SK-N-SH treated with all-trans-retinoic acid at 6 μM for 48 hours (cell line): ENCODE data around the gene VSNL1.

Source experiments
- ATAC-seq: fragments of 200-7000 bp; cut with Tn5 transposase; 3 replicates; pipeline ENCODE4 v1.9.1; 2020; ENCODE audit warnings: mild to moderate bottlenecking, moderate library complexity
- ARNTL ChIP-seq: fragments of 450-650 bp; formaldehyde crosslinking; IDR thresholded peaks from 2 replicates; pipeline ENCODE4 v1.5.0; 2020; ENCODE audit warnings: low read depth, mild to moderate bottlenecking, moderate library complexity, borderline replicate concordance
- BACH2 ChIP-seq: fragments of 250-450 bp; sonication (Bioruptor Pico); IDR thresholded peaks from 2 replicates; pipeline ENCODE4 v1.9.0; 2021; ENCODE audit warnings: mild to moderate bottlenecking, borderline replicate concordance
- CSDC2 ChIP-seq: fragments of 250-450 bp; sonication (Bioruptor Pico); IDR thresholded peaks from 2 replicates; pipeline ENCODE4 v1.5.0; 2020; ENCODE audit warnings: mild to moderate bottlenecking, moderate library complexity
- ESRRG ChIP-seq: fragments of 250-450 bp; sonication (Bioruptor Pico); IDR thresholded peaks from 2 replicates; pipeline ENCODE4 v1.6.1; 2021; ENCODE audit warnings: mild to moderate bottlenecking
- GLIS3 ChIP-seq: fragments of 250-450 bp; sonication (Bioruptor Pico); IDR thresholded peaks from 2 replicates; pipeline ENCODE4 v1.5.0; 2020; ENCODE audit warnings: mild to moderate bottlenecking, moderate library complexity
- ISL1 ChIP-seq: fragments of 250-450 bp; sonication (Bioruptor Pico); IDR thresholded peaks from 2 replicates; pipeline ENCODE4 v2.1.2; 2022; ENCODE audit warnings: mild to moderate bottlenecking, moderate library complexity
- OSR1 ChIP-seq: fragments of 250-450 bp; sonication (Bioruptor Pico); IDR thresholded peaks from 2 replicates; pipeline ENCODE4 v1.8.0; 2022; ENCODE audit warnings: moderate library complexity, mild to moderate bottlenecking, inconsistent platforms
- PPARA ChIP-seq: fragments of 250-450 bp; sonication (Bioruptor Pico); IDR thresholded peaks from 2 replicates; pipeline ENCODE4 v1.5.0; 2020; ENCODE audit warnings: mild to moderate bottlenecking, borderline replicate concordance
- RARB ChIP-seq: fragments of 250-450 bp; sonication (Bioruptor Pico); IDR thresholded peaks from 2 replicates; pipeline ENCODE4 v1.8.0; 2021; ENCODE audit warnings: mild to moderate bottlenecking, moderate library complexity
- SNAI2 ChIP-seq: fragments of 250-450 bp; sonication (Bioruptor Pico); IDR thresholded peaks from 2 replicates; pipeline ENCODE4 v1.5.0; 2020; ENCODE audit warnings: mild to moderate bottlenecking, moderate library complexity
- TCF4 ChIP-seq: fragments of 250-450 bp; sonication (Bioruptor Pico); IDR thresholded peaks from 2 replicates; pipeline ENCODE4 v1.8.0; 2021; ENCODE audit warnings: mild to moderate bottlenecking, moderate library complexity, borderline replicate concordance
- TOX ChIP-seq: fragments of 250-450 bp; sonication (Bioruptor Pico); IDR thresholded peaks from 2 replicates; pipeline ENCODE4 v1.8.0; 2021; ENCODE audit warnings: mild to moderate bottlenecking, moderate library complexity, borderline replicate concordance
- ZC3H10 ChIP-seq: fragments of 250-450 bp; sonication (Bioruptor Pico); IDR thresholded peaks from 2 replicates; pipeline ENCODE4 v1.5.1; 2021; ENCODE audit warnings: mild to moderate bottlenecking, moderate library complexity
- ZFP3 ChIP-seq: fragments of 250-450 bp; sonication (Bioruptor Pico); IDR thresholded peaks from 2 replicates; pipeline ENCODE4 v1.5.0; 2020; ENCODE audit warnings: mild to moderate bottlenecking, moderate library complexity
- ZFP30 ChIP-seq: fragments of 450-650 bp; formaldehyde crosslinking; IDR thresholded peaks from 2 replicates; pipeline ENCODE4 v1.5.0; 2022; ENCODE audit warnings: mild to moderate bottlenecking, moderate library complexity
- ZNF565 ChIP-seq: fragments of 450-650 bp; formaldehyde crosslinking; conservative IDR thresholded peaks from 2 replicates; pipeline ENCODE4 v1.5.0; 2020; ENCODE audit warnings: low read depth, mild to moderate bottlenecking, moderate library complexity
- ZNF70 ChIP-seq: fragments of 450-650 bp; formaldehyde crosslinking; IDR thresholded peaks from 2 replicates; pipeline ENCODE4 v1.5.0; 2020; ENCODE audit warnings: mild to moderate bottlenecking, moderate library complexity
- ZNF8 ChIP-seq: fragments of 450-650 bp; formaldehyde crosslinking; IDR thresholded peaks from 2 replicates; pipeline ENCODE4 v1.5.0; 2020; ENCODE audit warnings: mild to moderate bottlenecking, moderate library complexity
- TF ChIP-seq, protein P1 (sequence below): fragments of 250-450 bp; sonication (Bioruptor Pico); IDR thresholded peaks from 2 replicates; pipeline ENCODE4 v1.8.0; 2020; ENCODE audit warnings: mild to moderate bottlenecking, moderate library complexity, borderline replicate concordance
- TF ChIP-seq, protein P2 (sequence below): fragments of 250-450 bp; sonication (Bioruptor Pico); IDR thresholded peaks from 2 replicates; pipeline ENCODE4 v1.5.1; 2020; ENCODE audit warnings: low read depth, mild to moderate bottlenecking, moderate library complexity
- TF ChIP-seq, protein P3 (sequence below): fragments of 250-450 bp; sonication (Bioruptor Pico); IDR thresholded peaks from 2 replicates; pipeline ENCODE4 v1.5.1; 2021; ENCODE audit warnings: mild to moderate bottlenecking, moderate library complexity
- TF ChIP-seq, protein P4 (sequence below): fragments of 250-450 bp; sonication (Bioruptor Pico); IDR thresholded peaks from 2 replicates; pipeline ENCODE4 v1.5.0; 2020; ENCODE audit warnings: mild to moderate bottlenecking, moderate library complexity
- TF ChIP-seq, protein P5 (sequence below): fragments of 250-450 bp; sonication (Bioruptor Pico); IDR thresholded peaks from 2 replicates; pipeline ENCODE4 v1.8.0; 2021; ENCODE audit warnings: low read depth, mild to moderate bottlenecking, moderate library complexity, borderline replicate concordance

Gene VSNL1

DNA sequence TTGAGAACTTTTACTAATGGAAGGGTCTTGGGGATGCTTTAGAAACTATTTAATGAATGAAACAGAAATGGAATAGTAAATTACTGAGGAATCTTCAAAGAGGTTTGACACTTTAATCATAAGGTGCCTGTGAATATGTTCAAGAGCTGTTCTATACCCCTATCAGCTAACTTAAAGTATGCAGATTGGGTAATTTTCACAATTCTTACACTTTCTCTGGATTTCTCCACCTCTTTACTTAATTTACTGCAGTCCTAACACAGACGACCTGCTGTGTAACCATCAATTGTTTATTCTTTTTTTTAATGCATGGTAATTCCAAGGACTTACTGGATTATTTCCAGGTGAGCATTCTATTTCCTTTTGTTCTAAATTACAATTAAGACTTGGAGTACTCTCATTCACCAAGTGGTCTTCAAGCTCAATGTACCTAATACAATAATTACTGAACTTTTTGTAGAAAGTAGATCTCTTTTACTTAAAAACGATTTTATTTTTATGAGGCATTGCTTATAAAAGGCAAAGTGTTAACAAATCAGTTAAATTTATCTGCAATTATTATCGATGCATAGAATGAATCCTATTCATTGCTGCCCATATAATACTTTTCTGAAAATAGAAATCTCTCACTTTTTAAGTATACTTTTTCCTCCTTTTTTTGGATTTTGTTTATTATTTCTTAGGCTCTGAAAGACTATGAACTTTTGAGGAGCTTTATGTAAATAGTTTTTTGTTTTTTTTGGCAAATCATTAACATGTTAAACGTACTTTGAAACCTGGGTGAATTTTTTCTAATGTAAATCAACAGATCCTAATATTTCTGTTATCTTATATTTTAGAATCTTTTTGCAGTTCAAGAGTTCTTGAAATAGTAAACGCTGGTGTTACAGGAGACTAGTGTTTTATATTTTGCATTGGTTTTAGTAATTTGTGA lies 5.5 kb downstream of the VSNL1 start:
- TF ChIP-seq, protein P1, sequence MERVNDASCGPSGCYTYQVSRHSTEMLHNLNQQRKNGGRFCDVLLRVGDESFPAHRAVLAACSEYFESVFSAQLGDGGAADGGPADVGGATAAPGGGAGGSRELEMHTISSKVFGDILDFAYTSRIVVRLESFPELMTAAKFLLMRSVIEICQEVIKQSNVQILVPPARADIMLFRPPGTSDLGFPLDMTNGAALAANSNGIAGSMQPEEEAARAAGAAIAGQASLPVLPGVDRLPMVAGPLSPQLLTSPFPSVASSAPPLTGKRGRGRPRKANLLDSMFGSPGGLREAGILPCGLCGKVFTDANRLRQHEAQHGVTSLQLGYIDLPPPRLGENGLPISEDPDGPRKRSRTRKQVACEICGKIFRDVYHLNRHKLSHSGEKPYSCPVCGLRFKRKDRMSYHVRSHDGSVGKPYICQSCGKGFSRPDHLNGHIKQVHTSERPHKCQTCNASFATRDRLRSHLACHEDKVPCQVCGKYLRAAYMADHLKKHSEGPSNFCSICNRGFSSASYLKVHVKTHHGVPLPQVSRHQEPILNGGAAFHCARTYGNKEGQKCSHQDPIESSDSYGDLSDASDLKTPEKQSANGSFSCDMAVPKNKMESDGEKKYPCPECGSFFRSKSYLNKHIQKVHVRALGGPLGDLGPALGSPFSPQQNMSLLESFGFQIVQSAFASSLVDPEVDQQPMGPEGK = no peak
- TF ChIP-seq ZC3H10 (CRISPR knock-in tag) (no peak), GLIS3 (CRISPR knock-in tag) (no peak), PPARA (CRISPR knock-in tag) (no peak), TCF4 (no peak), SNAI2 (CRISPR knock-in tag) (no peak), ZFP30 (CRISPR knock-in tag) (no peak), BACH2 (no peak), ARNTL (CRISPR knock-in tag) (no peak), OSR1 (CRISPR knock-in tag) (no peak), ZFP3 (CRISPR knock-in tag) (no peak), RARB (no peak), ZNF70 (CRISPR knock-in tag) (no peak), ZNF8 (CRISPR knock-in tag) (no peak), ISL1 (CRISPR knock-in tag) (no peak), ZNF565 (CRISPR knock-in tag) (no peak)
- TF ChIP-seq, protein P2, sequence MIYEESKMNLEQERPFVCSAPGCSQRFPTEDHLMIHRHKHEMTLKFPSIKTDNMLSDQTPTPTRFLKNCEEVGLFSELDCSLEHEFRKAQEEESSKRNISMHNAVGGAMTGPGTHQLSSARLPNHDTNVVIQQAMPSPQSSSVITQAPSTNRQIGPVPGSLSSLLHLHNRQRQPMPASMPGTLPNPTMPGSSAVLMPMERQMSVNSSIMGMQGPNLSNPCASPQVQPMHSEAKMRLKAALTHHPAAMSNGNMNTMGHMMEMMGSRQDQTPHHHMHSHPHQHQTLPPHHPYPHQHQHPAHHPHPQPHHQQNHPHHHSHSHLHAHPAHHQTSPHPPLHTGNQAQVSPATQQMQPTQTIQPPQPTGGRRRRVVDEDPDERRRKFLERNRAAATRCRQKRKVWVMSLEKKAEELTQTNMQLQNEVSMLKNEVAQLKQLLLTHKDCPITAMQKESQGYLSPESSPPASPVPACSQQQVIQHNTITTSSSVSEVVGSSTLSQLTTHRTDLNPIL (CRISPR knock-in tag) = no peak
- TF ChIP-seq, protein P3, sequence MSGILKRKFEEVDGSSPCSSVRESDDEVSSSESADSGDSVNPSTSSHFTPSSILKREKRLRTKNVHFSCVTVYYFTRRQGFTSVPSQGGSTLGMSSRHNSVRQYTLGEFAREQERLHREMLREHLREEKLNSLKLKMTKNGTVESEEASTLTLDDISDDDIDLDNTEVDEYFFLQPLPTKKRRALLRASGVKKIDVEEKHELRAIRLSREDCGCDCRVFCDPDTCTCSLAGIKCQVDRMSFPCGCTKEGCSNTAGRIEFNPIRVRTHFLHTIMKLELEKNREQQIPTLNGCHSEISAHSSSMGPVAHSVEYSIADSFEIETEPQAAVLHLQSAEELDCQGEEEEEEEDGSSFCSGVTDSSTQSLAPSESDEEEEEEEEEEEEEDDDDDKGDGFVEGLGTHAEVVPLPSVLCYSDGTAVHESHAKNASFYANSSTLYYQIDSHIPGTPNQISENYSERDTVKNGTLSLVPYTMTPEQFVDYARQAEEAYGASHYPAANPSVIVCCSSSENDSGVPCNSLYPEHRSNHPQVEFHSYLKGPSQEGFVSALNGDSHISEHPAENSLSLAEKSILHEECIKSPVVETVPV (CRISPR knock-in tag) = no peak
- TF ChIP-seq, protein P4, sequence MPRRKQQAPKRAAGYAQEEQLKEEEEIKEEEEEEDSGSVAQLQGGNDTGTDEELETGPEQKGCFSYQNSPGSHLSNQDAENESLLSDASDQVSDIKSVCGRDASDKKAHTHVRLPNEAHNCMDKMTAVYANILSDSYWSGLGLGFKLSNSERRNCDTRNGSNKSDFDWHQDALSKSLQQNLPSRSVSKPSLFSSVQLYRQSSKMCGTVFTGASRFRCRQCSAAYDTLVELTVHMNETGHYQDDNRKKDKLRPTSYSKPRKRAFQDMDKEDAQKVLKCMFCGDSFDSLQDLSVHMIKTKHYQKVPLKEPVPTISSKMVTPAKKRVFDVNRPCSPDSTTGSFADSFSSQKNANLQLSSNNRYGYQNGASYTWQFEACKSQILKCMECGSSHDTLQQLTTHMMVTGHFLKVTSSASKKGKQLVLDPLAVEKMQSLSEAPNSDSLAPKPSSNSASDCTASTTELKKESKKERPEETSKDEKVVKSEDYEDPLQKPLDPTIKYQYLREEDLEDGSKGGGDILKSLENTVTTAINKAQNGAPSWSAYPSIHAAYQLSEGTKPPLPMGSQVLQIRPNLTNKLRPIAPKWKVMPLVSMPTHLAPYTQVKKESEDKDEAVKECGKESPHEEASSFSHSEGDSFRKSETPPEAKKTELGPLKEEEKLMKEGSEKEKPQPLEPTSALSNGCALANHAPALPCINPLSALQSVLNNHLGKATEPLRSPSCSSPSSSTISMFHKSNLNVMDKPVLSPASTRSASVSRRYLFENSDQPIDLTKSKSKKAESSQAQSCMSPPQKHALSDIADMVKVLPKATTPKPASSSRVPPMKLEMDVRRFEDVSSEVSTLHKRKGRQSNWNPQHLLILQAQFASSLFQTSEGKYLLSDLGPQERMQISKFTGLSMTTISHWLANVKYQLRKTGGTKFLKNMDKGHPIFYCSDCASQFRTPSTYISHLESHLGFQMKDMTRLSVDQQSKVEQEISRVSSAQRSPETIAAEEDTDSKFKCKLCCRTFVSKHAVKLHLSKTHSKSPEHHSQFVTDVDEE (CRISPR knock-in tag) = no peak
- TF ChIP-seq, protein P5, sequence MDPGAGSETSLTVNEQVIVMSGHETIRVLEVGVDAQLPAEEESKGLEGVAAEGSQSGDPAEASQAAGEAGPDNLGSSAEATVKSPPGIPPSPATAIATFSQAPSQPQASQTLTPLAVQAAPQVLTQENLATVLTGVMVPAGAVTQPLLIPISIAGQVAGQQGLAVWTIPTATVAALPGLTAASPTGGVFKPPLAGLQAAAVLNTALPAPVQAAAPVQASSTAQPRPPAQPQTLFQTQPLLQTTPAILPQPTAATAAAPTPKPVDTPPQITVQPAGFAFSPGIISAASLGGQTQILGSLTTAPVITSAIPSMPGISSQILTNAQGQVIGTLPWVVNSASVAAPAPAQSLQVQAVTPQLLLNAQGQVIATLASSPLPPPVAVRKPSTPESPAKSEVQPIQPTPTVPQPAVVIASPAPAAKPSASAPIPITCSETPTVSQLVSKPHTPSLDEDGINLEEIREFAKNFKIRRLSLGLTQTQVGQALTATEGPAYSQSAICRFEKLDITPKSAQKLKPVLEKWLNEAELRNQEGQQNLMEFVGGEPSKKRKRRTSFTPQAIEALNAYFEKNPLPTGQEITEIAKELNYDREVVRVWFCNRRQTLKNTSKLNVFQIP (CRISPR knock-in tag) = no peak
- no peak for ATAC-seq

DNA sequence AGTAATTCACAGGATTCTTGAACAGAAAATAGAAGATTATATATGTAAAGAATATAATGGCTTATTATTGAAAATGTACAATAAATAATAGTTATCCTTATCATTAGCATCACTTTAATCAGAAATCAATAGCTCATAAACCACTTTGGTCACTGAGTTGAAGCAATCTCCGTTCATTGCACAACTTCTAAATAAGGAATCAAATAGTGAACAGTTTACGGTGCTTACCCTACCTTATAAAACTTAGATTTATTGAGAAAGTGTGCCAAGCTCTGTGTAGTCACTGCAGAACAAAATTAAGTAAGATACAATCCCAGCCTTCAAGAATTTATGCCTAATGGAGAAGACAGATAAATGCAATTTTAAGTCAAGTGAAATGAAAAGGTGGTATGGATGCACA lies 6.7 kb downstream of the VSNL1 start:
- ATAC-seq = no peak
- TF ChIP-seq ZFP3 (CRISPR knock-in tag) = no peak
- TF ChIP-seq CSDC2 (CRISPR knock-in tag) = no peak
- TF ChIP-seq, protein P2 (CRISPR knock-in tag) = no peak
- no peak for TF ChIP-seq ZC3H10 (CRISPR knock-in tag)
- TF ChIP-seq, protein P3 (CRISPR knock-in tag) = no peak
- TF ChIP-seq BACH2 = no peak
- no peak for TF ChIP-seq TOX (CRISPR knock-in tag)
- TF ChIP-seq, protein P1 = no peak
- TF ChIP-seq GLIS3 (CRISPR knock-in tag) = no peak
- TF ChIP-seq ZNF565 (CRISPR knock-in tag) = no peak
- TF ChIP-seq ISL1 (CRISPR knock-in tag) = no peak
- TF ChIP-seq PPARA (CRISPR knock-in tag) = no peak
- no peak for TF ChIP-seq ZNF70 (CRISPR knock-in tag)
- no peak for TF ChIP-seq OSR1 (CRISPR knock-in tag)
- TF ChIP-seq ESRRG (CRISPR knock-in tag) = no peak
